Parathyroid adenoma (tissue), 2 donors: ENCODE measurements around the gene SDCBP2.
A peak's percentile ranks its signal among the peaks of the same experiment; 100 is the strongest.

ENCODE experiments used
- H2AFZ ChIP-seq: fragments of 300-600 bp; sonication (generic); one replicate; pipeline ENCODE4 v1.7.0; 2017; ENCODE audit warnings: antibody characterized with exemption, mild to moderate bottlenecking
- H3K27ac ChIP-seq: fragments of 300-600 bp; sonication (generic); one replicate; pipeline ENCODE4 v1.7.0; 2017
- H3K27me3 ChIP-seq: fragments of 300-600 bp; sonication (generic); one replicate; pipeline ENCODE4 v1.7.0; 2017; ENCODE audit warnings: low read length; ENCODE audit not compliant: control insufficient read depth, insufficient read depth
- H3K36me3 ChIP-seq: fragments of 300-600 bp; sonication (generic); one replicate; pipeline ENCODE4 v1.7.0; 2017; ENCODE audit warnings: low read length; ENCODE audit not compliant: control insufficient read depth, insufficient read depth
- H3K4me1 ChIP-seq: fragments of 300-600 bp; sonication (generic); one replicate; pipeline ENCODE4 v1.7.0; 2017; ENCODE audit warnings: control low read depth
- H3K4me2 ChIP-seq: fragments of 300-600 bp; sonication (generic); one replicate; pipeline ENCODE4 v1.7.0; 2017; ENCODE audit warnings: low read length
- H3K4me3 ChIP-seq: fragments of 300-600 bp; sonication (generic); one replicate; pipeline ENCODE4 v1.7.0; 2017; ENCODE audit warnings: low read depth, low read length
- H3K79me2 ChIP-seq: fragments of 300-600 bp; sonication (generic); one replicate; pipeline ENCODE4 v1.7.0; 2017; ENCODE audit warnings: control low read depth
- H3K9ac ChIP-seq: fragments of 300-600 bp; sonication (generic); one replicate; pipeline ENCODE4 v1.7.0; 2017; ENCODE audit warnings: mild to moderate bottlenecking
- H3K9me3 ChIP-seq: fragments of 300-600 bp; sonication (generic); one replicate; pipeline ENCODE4 v1.7.0; 2017; ENCODE audit warnings: low read length; ENCODE audit not compliant: control insufficient read depth
- TF ChIP-seq, protein P1 (sequence below): fragments of 300-600 bp; sonication (generic); IDR thresholded peaks from one replicate; pipeline ENCODE4 v1.7.0; 2017; ENCODE audit warnings: antibody characterized with exemption, mild to moderate bottlenecking
- donor health status: primary hyperparathyroidism.

SDCBP2 gene

DNA sequence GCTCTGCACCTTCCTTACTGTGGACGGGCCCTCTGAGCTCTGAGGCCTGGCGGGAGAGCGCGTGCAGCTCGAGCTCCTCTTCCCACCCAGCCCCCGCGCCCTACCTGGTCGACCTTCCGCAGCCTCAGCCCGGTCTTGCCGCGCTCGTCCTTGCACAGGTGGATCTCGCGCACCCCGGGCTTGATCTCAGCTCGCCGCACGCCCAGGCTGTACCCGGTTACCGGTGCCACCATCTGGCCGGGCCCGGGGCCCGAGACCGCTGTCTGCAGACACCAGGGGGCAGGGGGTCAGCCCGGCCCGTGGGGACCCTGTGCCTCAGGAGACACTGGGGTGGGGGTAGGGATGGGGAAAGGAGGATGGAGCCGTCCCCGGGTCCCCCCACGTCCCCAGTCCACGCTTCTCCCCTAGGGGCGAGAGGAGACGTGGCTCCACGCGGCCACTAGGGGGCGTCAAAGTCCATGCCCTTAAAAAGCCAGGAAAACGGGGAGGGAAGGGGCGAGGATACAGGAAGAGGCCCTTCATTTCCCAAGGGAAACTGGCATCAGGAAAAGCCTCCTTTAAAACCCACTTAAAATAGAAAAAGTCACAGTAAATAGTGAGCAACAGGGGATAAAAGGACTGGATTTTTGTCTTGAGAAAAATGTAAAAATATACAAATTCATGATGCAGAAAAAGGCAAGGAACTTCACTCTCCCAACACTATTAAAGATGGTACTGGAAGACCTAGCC, 15.5 kb downstream of the SDCBP2 start:
- Histone ChIP-seq H3K36me3 (no peaks in the 10 kb centered on the region), H3K4me1 (no peaks in the 10 kb centered on the region), H3K27ac (no peak overlapping the region), H2AFZ (peak overlapping the region; percentile 84), H3K9me3 (no peaks in the 10 kb centered on the region), H3K4me2 (peak overlapping the region; percentile 25), H3K9ac (no peak overlapping the region), H3K79me2 (no peaks in the 10 kb centered on the region), H3K4me3 (no peak overlapping the region), H3K27me3 (no peaks in the 10 kb centered on the region)
- TF ChIP-seq, protein P1, sequence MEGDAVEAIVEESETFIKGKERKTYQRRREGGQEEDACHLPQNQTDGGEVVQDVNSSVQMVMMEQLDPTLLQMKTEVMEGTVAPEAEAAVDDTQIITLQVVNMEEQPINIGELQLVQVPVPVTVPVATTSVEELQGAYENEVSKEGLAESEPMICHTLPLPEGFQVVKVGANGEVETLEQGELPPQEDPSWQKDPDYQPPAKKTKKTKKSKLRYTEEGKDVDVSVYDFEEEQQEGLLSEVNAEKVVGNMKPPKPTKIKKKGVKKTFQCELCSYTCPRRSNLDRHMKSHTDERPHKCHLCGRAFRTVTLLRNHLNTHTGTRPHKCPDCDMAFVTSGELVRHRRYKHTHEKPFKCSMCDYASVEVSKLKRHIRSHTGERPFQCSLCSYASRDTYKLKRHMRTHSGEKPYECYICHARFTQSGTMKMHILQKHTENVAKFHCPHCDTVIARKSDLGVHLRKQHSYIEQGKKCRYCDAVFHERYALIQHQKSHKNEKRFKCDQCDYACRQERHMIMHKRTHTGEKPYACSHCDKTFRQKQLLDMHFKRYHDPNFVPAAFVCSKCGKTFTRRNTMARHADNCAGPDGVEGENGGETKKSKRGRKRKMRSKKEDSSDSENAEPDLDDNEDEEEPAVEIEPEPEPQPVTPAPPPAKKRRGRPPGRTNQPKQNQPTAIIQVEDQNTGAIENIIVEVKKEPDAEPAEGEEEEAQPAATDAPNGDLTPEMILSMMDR: peak; percentile 99

DNA sequence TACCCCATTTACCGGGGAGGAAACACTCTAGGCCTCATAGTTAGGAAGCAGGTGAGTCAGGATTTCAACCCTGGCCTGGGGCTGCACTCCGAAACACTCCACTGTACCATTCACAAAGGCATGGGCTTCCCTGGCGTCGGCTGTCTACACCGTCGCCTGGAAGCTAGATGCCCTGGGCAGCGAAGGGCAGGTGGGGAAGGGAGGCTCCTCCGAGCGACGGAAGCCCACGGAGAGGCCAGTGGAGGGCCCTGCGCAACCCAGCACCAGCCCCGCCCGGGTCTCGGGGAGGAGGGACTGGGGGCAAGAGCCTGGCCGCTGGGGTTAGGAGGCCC, 16.1 kb downstream of the SDCBP2 start:
- H3K4me1 ChIP-seq: no peaks in the 10 kb centered on the region
- H2AFZ ChIP-seq: peak overlapping the region; percentile 84
- no peak overlapping the region for H3K4me3 ChIP-seq
- H3K79me2 ChIP-seq: no peaks in the 10 kb centered on the region
- H3K27me3 ChIP-seq: no peaks in the 10 kb centered on the region
- H3K9ac ChIP-seq: no peak overlapping the region
- TF ChIP-seq, protein P1: no peak
- H3K27ac ChIP-seq: no peak overlapping the region
- no peaks in the 10 kb centered on the region for H3K36me3 ChIP-seq
- no peak overlapping the region for H3K4me2 ChIP-seq
- H3K9me3 ChIP-seq: no peaks in the 10 kb centered on the region

DNA sequence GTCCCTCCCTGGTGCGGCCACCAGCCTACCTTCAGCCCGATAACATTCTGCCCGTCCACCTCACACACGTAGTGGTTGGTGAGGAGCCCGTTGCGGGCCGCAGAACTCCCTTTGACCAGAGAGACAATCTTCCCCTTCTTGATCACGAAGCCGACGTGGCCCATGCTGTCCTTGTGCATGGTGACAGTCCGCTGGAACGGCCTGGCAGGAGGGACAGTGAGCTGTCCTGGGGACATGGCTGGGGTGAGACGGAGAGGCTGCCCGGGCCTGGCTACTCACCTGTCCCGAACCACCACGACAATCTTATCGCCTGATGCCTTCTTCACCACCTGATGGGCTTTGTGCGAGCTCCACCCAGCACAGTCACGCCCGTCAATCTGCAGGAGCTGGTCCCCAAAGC, 16.6 kb downstream of the SDCBP2 start:
- no peak overlapping the region for H3K4me2 ChIP-seq
- H3K9ac ChIP-seq: no peak overlapping the region
- no peaks in the 10 kb centered on the region for H3K9me3 ChIP-seq
- H3K79me2 ChIP-seq: no peaks in the 10 kb centered on the region
- H3K4me1 ChIP-seq: no peaks in the 10 kb centered on the region
- no peaks in the 10 kb centered on the region for H3K36me3 ChIP-seq
- no peak overlapping the region for H3K4me3 ChIP-seq
- no peaks in the 10 kb centered on the region for H3K27me3 ChIP-seq
- no peak overlapping the region for H2AFZ ChIP-seq
- TF ChIP-seq, protein P1: no peak
- H3K27ac ChIP-seq: no peak overlapping the region

DNA sequence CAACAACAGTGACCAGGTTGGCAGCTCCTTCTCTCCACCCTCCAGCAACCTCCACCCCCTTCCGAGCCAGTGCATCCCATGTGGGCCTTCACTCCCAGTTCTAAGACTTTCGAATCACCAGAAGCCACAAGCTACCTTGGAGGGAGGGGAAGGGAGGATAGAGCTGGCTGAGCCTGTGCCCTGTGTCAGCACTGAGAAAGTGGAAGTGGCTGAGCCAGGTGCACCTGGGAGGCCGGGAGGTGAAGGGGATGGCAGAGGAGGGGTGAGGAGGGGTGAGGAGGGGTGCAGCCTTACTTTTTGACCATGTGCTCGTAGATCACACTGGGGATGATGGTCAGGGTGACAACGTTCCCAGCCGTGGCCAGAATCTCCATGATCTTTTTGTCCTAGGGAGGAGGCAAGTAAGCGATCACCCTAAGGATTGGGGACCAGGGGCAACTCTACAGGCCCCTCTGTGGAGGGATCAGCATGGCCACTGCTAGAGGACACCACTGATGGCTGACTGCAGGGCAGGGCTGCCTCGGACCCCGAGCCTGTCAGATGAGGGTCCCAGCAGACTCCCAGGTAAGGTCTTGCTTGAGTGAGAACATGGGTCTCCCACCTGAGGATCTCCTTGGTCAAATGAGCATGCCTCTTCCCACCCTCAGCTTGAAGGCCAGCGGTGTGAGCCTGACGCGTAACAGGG, 18.3 kb downstream of the SDCBP2 start:
- no peaks in the 10 kb centered on the region for H3K79me2 ChIP-seq
- H3K27ac ChIP-seq: no peak overlapping the region
- no peak overlapping the region for H2AFZ ChIP-seq
- no peaks in the 10 kb centered on the region for H3K36me3 ChIP-seq
- TF ChIP-seq, protein P1: no peak
- no peaks in the 10 kb centered on the region for H3K27me3 ChIP-seq
- H3K9ac ChIP-seq: no peak overlapping the region
- H3K4me2 ChIP-seq: no peak overlapping the region
- H3K4me3 ChIP-seq: no peak overlapping the region
- no peaks in the 10 kb centered on the region for H3K9me3 ChIP-seq
- H3K4me1 ChIP-seq: no peaks in the 10 kb centered on the region

DNA sequence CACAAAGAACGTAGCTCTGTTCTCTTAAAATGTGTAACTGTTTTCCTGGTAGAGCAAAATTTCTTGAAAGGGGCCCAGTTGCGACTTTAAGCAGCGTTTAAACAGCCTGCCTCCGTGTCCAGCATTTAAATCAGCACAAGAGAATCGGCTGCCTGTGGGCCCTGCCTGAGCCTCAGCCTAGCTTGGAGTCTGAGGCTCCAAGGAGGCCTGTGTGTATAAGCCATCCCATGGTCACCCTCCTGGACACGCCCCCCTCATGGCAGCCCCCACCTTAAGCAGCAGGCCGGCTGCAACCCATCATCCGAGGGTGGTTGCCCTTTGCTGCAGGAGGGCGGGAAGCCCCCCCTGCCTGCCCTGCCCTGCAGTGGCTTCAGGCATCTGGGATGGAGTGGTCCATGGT, 18.9 kb downstream of the SDCBP2 start:
- no peak overlapping the region for H3K9ac ChIP-seq
- H3K27me3 ChIP-seq: no peaks in the 10 kb centered on the region
- H3K79me2 ChIP-seq: no peaks in the 10 kb centered on the region
- no peak overlapping the region for H3K4me2 ChIP-seq
- no peaks in the 10 kb centered on the region for H3K36me3 ChIP-seq
- no peak overlapping the region for H2AFZ ChIP-seq
- no peak overlapping the region for H3K4me3 ChIP-seq
- H3K9me3 ChIP-seq: no peaks in the 10 kb centered on the region
- H3K27ac ChIP-seq: no peak overlapping the region
- TF ChIP-seq, protein P1: no peak
- H3K4me1 ChIP-seq: no peaks in the 10 kb centered on the region
